NCI-H1930 (cell line): ENCODE data around the gene MYO5C.
"Not testable (repeated sequence)": the region's sequence is repeated elsewhere in the genome, so short reads cannot be mapped to it uniquely, and the experiment has no call there.

Source experiments
- DNase-seq, 2 experiments: peaks; one replicate each; lab custom pipeline; 2025; lab: John Stamatoyannopoulos, UW

The MYO5C gene

DNA sequence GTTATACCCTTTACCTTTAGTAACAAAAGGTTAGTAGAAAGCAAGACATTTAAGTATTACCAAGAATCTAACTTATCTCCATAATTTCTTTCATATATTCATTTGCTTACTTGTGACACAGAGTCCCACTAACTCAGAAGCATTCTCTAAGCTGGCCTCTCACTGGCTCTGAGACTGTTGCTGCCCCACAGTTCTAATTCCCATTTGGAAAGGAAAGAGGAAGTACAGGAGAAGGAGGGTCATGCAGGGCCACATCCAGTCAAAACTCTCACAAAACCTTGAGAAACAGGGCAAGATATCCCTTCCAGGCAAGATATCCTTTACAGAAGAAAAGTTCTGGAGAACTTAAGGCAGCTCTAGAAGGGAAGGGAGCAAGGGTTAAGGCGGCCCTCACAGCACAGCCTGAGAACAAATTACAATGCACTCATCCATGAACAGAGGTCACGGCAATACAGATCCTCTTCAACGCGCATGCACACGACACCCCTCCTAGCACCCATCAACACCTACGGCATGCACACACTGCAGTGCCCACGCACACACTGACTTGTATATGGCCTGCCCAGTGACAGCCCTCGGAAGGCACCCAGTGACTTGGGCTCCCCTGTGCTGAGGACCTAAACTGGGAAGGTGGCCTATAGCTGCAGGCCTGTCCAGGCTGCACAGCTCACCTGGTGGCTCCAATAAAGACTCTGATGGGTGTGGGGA, 13.0 kb upstream of the MYO5C start:
- DNase-seq: no peak

- no peak for DNase-seq
Observed at GRCh38 chr15:52307847-52308246, 12.2 kb upstream of the MYO5C start.

GRCh38 chr15:52306270-52306669, 10.7 kb upstream of the MYO5C start:
- DNase-seq: no peak

GRCh38 chr15:52303093-52303772, 7.6 kb upstream of the MYO5C start:
- DNase-seq: no peak

DNA sequence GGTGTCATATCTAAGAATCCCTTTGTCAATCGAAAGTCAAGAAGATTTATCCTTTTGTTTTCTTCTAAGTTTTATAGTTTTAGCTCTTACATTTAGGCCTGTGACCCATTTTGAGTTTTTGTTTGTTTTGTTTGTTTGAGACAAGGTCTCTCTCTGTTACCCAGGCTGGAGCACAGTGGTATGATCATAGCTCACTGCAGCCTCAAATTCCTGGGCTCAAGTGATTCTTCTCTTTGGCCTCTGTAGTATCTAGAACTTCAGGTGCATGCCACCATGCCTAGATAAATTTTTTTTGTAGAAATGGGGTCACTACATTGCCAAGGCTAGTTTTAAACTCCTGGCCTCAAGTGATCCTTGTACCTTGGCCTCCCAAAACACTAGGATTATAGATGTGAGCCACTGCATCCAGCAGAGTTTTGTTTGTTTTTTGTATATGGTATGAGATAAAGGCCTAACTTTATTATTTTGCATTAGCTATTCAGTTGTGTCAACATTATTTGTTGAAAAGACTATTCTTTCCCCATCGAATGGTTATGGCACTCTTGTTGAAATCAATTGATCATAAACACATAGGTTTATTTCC, 5.8 kb upstream of the MYO5C start:
- DNase-seq: no peak

DNA sequence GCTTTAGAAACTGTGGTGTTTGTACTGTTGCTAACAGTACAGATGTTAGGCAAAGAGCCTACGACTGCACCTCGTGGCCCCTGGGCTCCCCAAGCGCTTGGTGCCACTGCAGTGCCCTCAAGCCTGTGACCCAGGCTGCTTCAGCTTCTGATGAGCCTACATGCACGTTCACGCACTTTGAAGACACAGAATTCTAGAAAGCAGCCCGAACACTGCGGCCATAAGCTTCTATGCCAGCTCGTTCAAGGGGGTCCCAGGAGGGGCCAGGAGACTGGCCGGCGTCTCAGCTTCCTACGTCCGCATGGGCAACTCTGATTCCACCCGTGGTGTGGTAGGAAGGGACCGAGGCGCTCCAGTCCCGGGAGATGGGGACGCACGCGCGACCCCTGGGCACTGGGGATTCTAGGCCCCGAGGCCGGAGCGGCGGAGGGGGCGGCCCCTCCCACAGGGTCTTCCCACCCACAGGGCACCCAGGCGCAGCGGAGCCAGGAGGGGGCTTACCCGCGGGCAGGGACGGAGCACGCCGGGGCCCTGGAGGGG, 653 bp downstream of the MYO5C start:
- no peak for DNase-seq

- DNase-seq: no peak
Observed at GRCh38 chr15:52292780-52293392, 2.7 kb downstream of the MYO5C start.

GRCh38 chr15:52291204-52291603, 4.4 kb downstream of the MYO5C start:
- no peak for DNase-seq

- no peak for DNase-seq
Observed at GRCh38 chr15:52290800-52291199, 4.8 kb downstream of the MYO5C start.

GRCh38 chr15:52290329-52290728, 5.3 kb downstream of the MYO5C start:
- no peak for DNase-seq

GRCh38 chr15:52289629-52290081, 5.9 kb downstream of the MYO5C start:
- no peak for DNase-seq

DNA sequence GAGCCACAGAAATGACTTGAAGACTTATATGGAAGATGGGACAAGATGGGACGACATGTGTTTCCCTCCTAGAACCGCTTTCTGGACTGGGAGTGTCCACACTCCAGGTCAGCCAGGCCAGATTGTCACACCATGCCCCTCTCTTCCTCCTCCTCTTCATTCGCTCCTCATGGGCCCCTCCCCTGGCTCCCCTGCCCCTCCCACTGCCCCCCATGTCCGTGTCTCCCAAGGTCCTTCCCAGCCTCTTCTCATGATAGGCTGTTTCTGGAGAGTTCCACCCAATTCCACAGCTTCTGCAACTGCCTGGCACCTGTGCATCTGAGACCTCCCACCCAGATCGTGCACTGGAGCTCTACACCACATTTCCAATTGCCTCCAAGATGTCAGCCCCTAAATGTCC, 6.6 kb downstream of the MYO5C start:
- DNase-seq: no peak

GRCh38 chr15:52288051-52288942, 7.3 kb downstream of the MYO5C start:
- DNase-seq: no peak

DNA sequence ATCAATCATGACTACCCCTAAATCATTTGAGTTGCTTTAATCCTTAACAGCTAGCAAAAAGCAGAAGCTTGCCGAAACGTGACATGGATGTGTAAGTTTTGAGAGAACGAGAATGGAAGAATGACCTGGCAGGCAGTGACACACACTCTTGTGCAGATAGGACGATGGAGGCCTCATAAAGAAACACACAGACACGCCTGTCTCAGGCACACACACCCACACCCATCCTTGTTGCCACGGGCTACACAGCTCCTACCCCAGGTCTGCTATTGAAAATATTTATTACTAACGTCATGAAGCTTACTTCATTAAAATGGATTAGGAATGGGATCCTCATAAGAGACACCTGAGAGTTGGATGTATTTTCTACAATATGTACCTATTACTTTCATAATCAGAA, 8.5 kb downstream of the MYO5C start:
- no peak for DNase-seq

DNA sequence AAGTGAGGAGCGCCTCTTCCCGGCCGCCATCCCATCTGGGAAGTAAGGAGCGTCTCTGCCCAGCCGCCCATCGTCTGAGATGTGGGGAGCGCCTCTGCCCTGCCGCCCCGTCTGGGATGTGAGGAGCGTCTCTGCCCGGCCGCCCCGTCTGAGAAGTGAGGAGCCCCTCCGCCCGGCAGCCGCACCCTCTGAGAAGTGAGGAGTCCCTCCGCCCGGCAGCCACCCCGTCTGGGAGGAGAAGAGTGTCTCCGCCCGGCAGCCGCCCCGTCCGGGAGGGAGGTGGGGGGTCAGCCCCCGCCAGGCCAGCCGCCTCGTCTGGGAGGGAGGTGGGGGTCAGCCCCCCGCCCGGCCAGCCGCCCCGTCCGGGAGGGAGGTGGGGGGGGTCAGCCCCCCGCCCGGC, 9.7 kb downstream of the MYO5C start:
- not testable (repeated sequence) for DNase-seq

DNA sequence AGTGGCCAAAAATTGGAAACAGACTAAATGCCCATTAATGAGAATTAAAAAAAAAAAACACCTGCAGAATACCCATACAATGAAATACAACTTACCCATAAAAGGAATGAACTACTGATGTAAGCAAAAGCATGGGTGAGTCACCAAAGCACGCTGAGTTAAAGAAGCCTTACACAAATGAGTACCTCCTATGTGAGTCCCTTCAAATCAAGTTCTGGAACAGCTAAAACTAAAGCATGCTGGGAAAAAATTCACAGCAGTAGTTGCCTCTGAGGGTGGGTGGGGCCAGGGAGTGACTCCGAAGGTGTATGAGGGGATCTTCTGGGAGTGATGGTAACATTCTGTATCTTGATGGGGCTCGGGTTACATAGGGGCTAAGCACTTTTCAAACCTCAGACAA, 11.4 kb downstream of the MYO5C start:
- no peak for DNase-seq

GRCh38 chr15:52283281-52283680, 12.3 kb downstream of the MYO5C start:
- no peak for DNase-seq

- no peak for DNase-seq
Observed at GRCh38 chr15:52282418-52282817, 13.2 kb downstream of the MYO5C start.

GRCh38 chr15:52281085-52282035, 14.2 kb downstream of the MYO5C start:
- no peak for DNase-seq

DNA sequence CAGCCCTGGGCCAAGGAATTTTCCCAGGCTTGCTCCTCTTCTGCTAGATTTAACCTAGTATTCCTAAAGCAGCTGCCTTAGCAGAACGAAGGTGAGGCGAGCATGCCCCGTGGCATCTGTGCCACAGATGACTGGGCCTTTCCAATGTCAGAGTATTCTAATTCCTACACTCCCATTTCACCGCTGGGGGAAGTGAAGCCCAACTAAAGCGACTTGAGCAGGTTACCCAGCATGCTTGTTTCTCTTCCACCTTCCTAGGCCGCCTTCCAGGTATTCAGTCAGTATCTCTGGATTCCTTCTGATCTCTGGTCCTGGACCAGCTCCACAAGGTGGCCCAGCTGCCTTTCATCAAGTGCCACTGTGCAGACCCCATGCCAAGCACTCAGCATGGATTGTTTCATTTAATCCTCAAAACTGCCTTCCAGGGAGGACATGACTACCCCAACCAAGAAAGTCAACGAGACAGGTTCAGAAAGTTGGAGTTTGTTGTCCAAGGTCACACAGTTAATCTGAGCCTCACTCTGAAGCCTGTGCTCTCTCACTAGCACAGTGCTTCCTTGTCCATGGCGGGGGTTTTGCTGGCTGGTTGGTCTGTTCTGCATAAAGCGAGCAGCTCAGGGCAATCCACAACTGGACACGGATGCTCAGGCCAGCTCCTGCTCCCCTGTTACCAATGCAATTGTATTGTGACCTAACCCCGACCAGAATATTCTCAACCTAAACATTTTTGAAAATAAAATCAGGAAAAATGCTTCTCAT, 15.1 kb downstream of the MYO5C start:
- no peak for DNase-seq
